Fibroblast of mammary gland (primary cell): ENCODE results near the gene ARHGAP15.

Source experiments
- DNase-seq: peaks from one replicate; pipeline ENCODE4 v3.0.0-alpha.2; 2010; ENCODE audit warnings: low read depth
- H3K4me3 ChIP-seq: 2 replicates; pipeline ENCODE4 v1.5.1; 2011; ENCODE audit warnings: low read depth, mild to moderate bottlenecking, low read length, moderate library complexity; ENCODE audit not compliant: control insufficient read depth
- TF ChIP-seq, protein P1 (sequence below): conservative IDR thresholded peaks from 2 replicates; pipeline ENCODE4 v1.5.1; 2011; ENCODE audit warnings: low read depth, low read length, inconsistent platforms; ENCODE audit not compliant: control insufficient read depth, insufficient read depth

The ARHGAP15 gene

DNA sequence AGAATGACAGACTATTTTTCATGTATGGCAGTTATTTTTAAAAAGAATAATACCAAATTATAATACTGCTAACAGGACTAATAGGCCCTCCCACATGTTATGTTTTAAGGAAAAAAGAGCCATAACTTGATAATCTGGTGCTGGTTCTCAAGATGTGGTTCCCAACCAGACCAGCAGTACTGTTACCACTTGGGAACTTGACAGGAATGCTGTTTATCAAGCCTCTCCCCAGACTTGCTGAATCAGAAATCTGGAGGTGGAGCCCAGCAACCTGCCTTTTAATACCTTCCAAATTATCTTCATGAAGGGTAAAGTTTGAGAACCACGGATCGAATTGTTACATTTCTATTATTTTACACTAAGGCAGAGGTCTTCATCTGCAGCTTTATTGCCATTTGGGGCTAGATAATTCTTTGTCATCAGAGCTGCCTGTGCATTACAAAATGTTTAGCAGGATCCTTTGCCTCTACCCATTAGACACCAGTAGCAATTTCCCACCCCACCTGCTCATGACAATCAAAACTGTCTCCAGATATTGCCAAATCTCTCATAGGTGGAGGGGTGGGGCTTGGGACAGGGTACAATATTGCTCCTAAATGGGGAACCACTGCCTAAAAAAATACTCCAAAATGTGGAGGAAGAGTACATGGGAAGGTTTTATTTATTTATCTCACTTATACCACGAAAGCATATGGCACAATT is 629.6 kb downstream of the ARHGAP15 start:
- TF ChIP-seq, protein P1, sequence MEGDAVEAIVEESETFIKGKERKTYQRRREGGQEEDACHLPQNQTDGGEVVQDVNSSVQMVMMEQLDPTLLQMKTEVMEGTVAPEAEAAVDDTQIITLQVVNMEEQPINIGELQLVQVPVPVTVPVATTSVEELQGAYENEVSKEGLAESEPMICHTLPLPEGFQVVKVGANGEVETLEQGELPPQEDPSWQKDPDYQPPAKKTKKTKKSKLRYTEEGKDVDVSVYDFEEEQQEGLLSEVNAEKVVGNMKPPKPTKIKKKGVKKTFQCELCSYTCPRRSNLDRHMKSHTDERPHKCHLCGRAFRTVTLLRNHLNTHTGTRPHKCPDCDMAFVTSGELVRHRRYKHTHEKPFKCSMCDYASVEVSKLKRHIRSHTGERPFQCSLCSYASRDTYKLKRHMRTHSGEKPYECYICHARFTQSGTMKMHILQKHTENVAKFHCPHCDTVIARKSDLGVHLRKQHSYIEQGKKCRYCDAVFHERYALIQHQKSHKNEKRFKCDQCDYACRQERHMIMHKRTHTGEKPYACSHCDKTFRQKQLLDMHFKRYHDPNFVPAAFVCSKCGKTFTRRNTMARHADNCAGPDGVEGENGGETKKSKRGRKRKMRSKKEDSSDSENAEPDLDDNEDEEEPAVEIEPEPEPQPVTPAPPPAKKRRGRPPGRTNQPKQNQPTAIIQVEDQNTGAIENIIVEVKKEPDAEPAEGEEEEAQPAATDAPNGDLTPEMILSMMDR: no peak
- DNase-seq: no peak
- H3K4me3 ChIP-seq: no peak overlapping the region

DNA sequence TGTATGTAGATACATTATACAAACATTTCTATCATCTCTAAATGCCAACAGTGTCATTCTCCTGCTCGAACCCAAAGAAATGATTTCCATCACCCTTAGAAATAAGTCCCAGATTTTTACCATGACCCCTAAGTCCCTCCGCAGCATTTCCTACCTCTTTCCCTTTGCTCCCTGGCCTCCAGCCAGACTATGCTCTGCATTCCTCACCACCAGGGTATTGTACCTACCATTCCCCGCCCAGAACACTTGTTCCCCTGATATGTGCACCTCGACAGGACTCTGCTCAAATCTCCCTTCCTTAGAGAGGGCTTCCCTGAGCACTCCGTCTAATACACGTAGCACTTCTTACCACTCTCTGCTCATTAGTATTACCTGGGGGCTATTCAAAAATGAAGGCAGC is 630.2 kb downstream of the ARHGAP15 start:
- TF ChIP-seq, protein P1: no peak
- no peak overlapping the region for H3K4me3 ChIP-seq
- no peak for DNase-seq

DNA sequence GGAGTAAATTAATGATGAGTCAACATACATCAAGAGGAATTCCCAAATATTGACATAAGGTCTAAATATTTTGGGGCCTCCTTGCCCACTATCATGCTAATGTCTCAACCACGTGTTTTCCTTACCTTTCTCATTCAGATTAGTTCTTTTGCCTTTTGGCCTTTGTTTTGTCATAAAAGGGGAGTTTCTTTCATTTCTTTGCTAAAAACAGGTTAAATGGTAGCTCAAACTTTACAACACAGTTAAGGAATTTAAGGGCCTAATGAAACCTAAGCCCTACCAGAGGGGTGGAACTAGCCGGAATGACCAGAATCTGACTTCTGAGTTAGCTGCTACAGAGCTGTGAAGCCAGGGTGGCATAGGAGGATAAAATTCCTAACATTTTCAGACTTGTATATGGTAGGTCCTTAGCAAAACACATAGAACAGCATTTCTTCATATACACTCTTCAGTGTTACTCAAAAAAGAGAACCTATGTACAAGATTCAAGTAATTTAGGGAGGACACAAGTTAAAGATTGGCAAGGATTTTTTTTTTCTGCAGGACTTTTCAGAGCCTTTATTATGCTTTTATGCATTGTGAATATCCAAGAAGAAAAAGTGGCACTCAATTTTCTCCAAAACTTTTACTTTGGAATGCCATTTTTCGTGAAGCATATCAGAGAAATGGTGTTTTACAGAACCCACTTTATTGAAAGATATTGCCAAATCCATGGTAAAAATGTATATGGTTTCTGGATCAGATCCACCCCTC is 633.1 kb downstream of the ARHGAP15 start:
- DNase-seq: no peak
- TF ChIP-seq, protein P1: no peak
- H3K4me3 ChIP-seq: no peak overlapping the region

DNA sequence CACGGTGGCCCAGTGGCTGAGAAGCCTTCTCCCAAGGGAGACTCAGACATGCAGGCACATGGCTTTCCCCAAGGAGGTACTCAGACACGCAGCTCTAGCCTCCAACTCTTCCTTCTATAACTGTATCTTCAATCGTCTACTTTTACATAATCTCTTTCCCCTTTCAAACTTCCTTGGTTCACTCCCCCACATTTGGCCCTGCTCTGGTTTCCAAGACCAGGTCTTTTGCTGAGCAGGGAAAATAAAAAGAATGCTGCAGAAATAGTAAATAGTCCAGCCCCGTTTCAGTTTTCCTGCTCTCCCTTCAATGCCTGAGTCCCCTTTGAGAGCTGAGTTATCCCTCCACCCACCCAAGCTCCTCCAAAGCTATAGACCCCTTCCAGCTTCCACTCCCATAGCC is 635.0 kb downstream of the ARHGAP15 start:
- TF ChIP-seq, protein P1: no peak
- H3K4me3 ChIP-seq: no peak overlapping the region

DNA sequence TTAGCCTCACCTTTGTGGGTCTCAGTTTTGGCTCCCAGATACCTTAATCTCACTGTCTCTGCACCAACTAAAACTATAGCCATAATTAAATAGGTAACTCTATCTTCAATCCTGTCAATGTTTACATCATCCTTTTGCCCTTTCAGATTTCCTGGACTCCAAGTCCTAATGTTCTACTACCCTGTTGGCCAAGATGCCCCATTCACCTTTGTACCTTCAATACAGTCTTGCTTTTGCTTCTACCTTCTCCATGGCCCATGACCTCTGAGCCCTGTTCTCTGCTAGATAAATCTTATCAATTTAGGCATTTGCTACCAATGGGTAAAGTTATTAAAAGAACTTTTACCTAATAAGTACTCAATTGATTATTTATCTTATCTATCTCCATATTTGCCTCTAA is 635.5 kb downstream of the ARHGAP15 start:
- DNase-seq: no peak
- TF ChIP-seq, protein P1: no peak
- H3K4me3 ChIP-seq: no peak overlapping the region

More for the DNA sequence above, 635.0 kb downstream of the ARHGAP15 start:
- no peak for DNase-seq

DNA sequence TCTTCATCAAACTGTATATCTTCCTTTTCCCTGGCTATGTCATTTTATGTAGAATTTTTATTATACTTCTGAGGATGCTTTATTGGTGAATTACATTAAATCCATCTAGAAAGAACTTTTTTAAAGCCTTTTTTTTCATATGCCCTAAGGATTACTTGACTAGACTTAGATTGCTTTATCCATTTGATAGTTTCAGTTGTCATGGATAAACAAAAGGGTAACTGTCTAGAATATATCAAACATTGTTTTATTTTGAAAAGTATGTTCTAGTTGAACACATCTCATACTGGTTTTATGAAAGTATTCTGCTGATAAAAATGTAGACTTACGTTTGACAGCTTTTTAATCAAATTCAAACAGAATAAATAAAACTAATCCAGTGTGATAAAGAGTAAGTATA is 639.8 kb downstream of the ARHGAP15 start:
- H3K4me3 ChIP-seq: no peak overlapping the region
- TF ChIP-seq, protein P1: no peak
- DNase-seq: no peak
